SK-N-MC (cell line): ENCODE data around the gene OR56B1.

Experiments used
- EZH2 ChIP-seq: fragments of 200-600 bp; sonication (generic); IDR thresholded peaks from one replicate; pipeline ENCODE4 v1.6.1; 2017; ENCODE audit warnings: antibody characterized with exemption
- FOXP2 ChIP-seq: optimal IDR thresholded peaks from 2 replicates; pipeline ENCODE3; 2011; ENCODE audit warnings: mild to moderate bottlenecking, moderate library complexity; ENCODE audit not compliant: insufficient read depth; ENCODE audit errors: extremely low read length, control extremely low read depth
- POLR2AphosphoS5 ChIP-seq: IDR thresholded peaks from 2 replicates; pipeline ENCODE4 v1.6.1; 2012; ENCODE audit warnings: mild to moderate bottlenecking, low read depth, low read length, borderline replicate concordance

- TF ChIP-seq POLR2AphosphoS5 (no peak), EZH2 (no peak), FOXP2 (no peak)
Observed at GRCh38 chr11:5696210-5696609, 40.0 kb upstream of the OR56B1 start.
